Amniotic stem cell (primary cell): Measurements from ENCODE around the gene ELMO1.

Experiments used
- DNase-seq: peaks from one replicate; lab custom pipeline; 2025; lab: John Stamatoyannopoulos, UW

ELMO1 gene

GRCh38 chr7:37216156-37216852 lies 232.4 kb downstream of the ELMO1 start:
- no peak for DNase-seq

- no peak for DNase-seq
Observed at GRCh38 chr7:37215290-37215923, 233.3 kb downstream of the ELMO1 start.

GRCh38 chr7:37212556-37212955 lies 236.1 kb downstream of the ELMO1 start:
- no peak for DNase-seq

- DNase-seq, result no peak
Observed at GRCh38 chr7:37212051-37212450, 236.6 kb downstream of the ELMO1 start.

GRCh38 chr7:37211097-37211880 lies 237.4 kb downstream of the ELMO1 start:
- DNase-seq, result peak; percentile 11

- DNase-seq, result no peak
Observed at GRCh38 chr7:37209195-37209594, 239.5 kb downstream of the ELMO1 start.

- peak; percentile 9 for DNase-seq
Observed at GRCh38 chr7:37208528-37208927, 240.1 kb downstream of the ELMO1 start.

- DNase-seq, result no peak
Observed at GRCh38 chr7:37206192-37206591, 242.5 kb downstream of the ELMO1 start.

- no peak for DNase-seq
Observed at GRCh38 chr7:37205451-37205850, 243.2 kb downstream of the ELMO1 start.

GRCh38 chr7:37201876-37202198 lies 246.8 kb downstream of the ELMO1 start:
- DNase-seq, result no peak

GRCh38 chr7:37201003-37201875 lies 247.4 kb downstream of the ELMO1 start:
- DNase-seq, result peak; percentile 26

GRCh38 chr7:37198906-37199485 lies 249.7 kb downstream of the ELMO1 start:
- peak; percentile 57 for DNase-seq

- no peak for DNase-seq
Observed at GRCh38 chr7:37198041-37198905, 250.4 kb downstream of the ELMO1 start.

- no peak for DNase-seq
Observed at GRCh38 chr7:37197108-37197507, 251.6 kb downstream of the ELMO1 start.

GRCh38 chr7:37196676-37197075 lies 252.0 kb downstream of the ELMO1 start:
- no peak for DNase-seq

- no peak for DNase-seq
Observed at GRCh38 chr7:37195388-37195787, 253.3 kb downstream of the ELMO1 start.

GRCh38 chr7:37194943-37195342 lies 253.7 kb downstream of the ELMO1 start:
- DNase-seq, result no peak

GRCh38 chr7:37193775-37194135 lies 254.9 kb downstream of the ELMO1 start:
- no peak for DNase-seq

- DNase-seq, result no peak
Observed at GRCh38 chr7:37193087-37193774, 255.4 kb downstream of the ELMO1 start.

- DNase-seq, result no peak
Observed at GRCh38 chr7:37191797-37192196, 256.9 kb downstream of the ELMO1 start.
